Measurements from ENCODE around the gene YAE1.

GRCh38 chr7:39615350-39615975 lies 49.3 kb downstream of the YAE1 start:
- TF ChIP-seq CTCF (conservative IDR thresholded peaks at IDR 0.05 in 1 of 2, IDR thresholded peaks at IDR 0.05 in 1 of 2; ENCODE audit: low read depth in 1 of 2, low read length in 2 of 2) (no peak), EZH2 (IDR thresholded peaks at IDR 0.05; ENCODE audit: low read length, missing control alignments) (no peak)

All from fibroblast of lung (primary cell).